Loucy (cell line): ENCODE measurements around the gene QPRT.
"Not testable (repeated sequence)": the region's sequence is repeated elsewhere in the genome, so short reads cannot be mapped to it uniquely, and the experiment has no call there.

Experiments used
- H2AFZ ChIP-seq: fragments of 200-600 bp; sonication (generic); 2 replicates; pipeline ENCODE4 v1.6.0; 2016; ENCODE audit warnings: antibody characterized with exemption, mild to moderate bottlenecking, low read length, moderate library complexity
- H3F3A ChIP-seq: fragments of 200-600 bp; 2 replicates; pipeline ENCODE4 v1.6.0; 2016; ENCODE audit warnings: antibody characterized with exemption, low read depth, mild to moderate bottlenecking
- H3K27me3 ChIP-seq: fragments of 200-600 bp; sonication (generic); 2 replicates; pipeline ENCODE4 v1.6.1; 2014; ENCODE audit warnings: low read length, mild to moderate bottlenecking; ENCODE audit not compliant: insufficient read depth, poor library complexity, severe bottlenecking
- H3K36me3 ChIP-seq: fragments of 200-600 bp; sonication (generic); 2 replicates; pipeline ENCODE4 v1.6.1; 2016; ENCODE audit warnings: low read length; ENCODE audit not compliant: insufficient read depth
- H3K4me1 ChIP-seq: fragments of 200-600 bp; sonication (generic); 2 replicates; pipeline ENCODE4 v1.5.1; 2014; ENCODE audit warnings: low read length, mild to moderate bottlenecking; ENCODE audit not compliant: insufficient read depth, poor library complexity, severe bottlenecking
- H3K4me2 ChIP-seq: fragments of 200-600 bp; sonication (generic); 2 replicates; pipeline ENCODE4 v1.6.0; 2014; ENCODE audit warnings: antibody characterized with exemption, low read length, low read depth, mild to moderate bottlenecking; ENCODE audit not compliant: poor library complexity, severe bottlenecking
- H3K4me3 ChIP-seq: fragments of 200-600 bp; sonication (generic); 2 replicates; pipeline ENCODE4 v1.5.1; 2014; ENCODE audit warnings: low read length, mild to moderate bottlenecking, mixed read lengths; ENCODE audit not compliant: poor library complexity, severe bottlenecking
- H3K79me2 ChIP-seq: fragments of 200-600 bp; sonication (generic); 2 replicates; pipeline ENCODE4 v1.6.1; 2014; ENCODE audit warnings: low read length; ENCODE audit not compliant: insufficient read depth
- H3K9ac ChIP-seq: fragments of 200-600 bp; sonication (generic); 2 replicates; pipeline ENCODE4 v1.6.0; 2014; ENCODE audit warnings: mild to moderate bottlenecking, low read depth, low read length, moderate library complexity; ENCODE audit not compliant: poor library complexity, severe bottlenecking
- H3K9me2 ChIP-seq: fragments of 200-600 bp; sonication (generic); replicated peaks from 2 replicates; pipeline ENCODE4 v1.6.1; 2016; ENCODE audit warnings: low read depth, low read length, mixed read lengths
- H3K9me3 ChIP-seq: fragments of 200-600 bp; sonication (generic); 2 replicates; pipeline ENCODE4 v1.6.1; 2014; ENCODE audit warnings: mild to moderate bottlenecking, antibody characterized with exemption, low read length, low read depth; ENCODE audit not compliant: insufficient read depth
- H4K20me1 ChIP-seq: fragments of 200-600 bp; sonication (generic); 2 replicates; pipeline ENCODE4 v1.6.0; 2014; ENCODE audit warnings: antibody characterized with exemption, low read length, mild to moderate bottlenecking; ENCODE audit not compliant: insufficient read depth, poor library complexity, severe bottlenecking
- CTCF ChIP-seq: fragments of 200-600 bp; sonication (generic); conservative IDR thresholded peaks from 2 replicates; pipeline ENCODE4 v1.5.1; 2014; ENCODE audit warnings: mild to moderate bottlenecking, antibody characterized with exemption, low read length
- EZH2phosphoT487 ChIP-seq: fragments of 200-600 bp; IDR thresholded peaks from 2 replicates; pipeline ENCODE4 v1.6.1; 2018; ENCODE audit warnings: antibody characterized with exemption, mild to moderate bottlenecking, moderate library complexity, borderline replicate concordance

The QPRT gene

GRCh38 chr16:29694384-29695195 is 15.6 kb downstream of the QPRT start:
- H3K9me3 ChIP-seq = no peaks in the 10 kb centered on the region
- H3K27me3 ChIP-seq = no peaks in the 10 kb centered on the region
- H3K9me2 ChIP-seq = no peaks in the 10 kb centered on the region
- H3K36me3 ChIP-seq = peaks cover 21% of the 10 kb centered on the region; the same call in 1 of the 2 replicates
- no peak overlapping the region for H3K9ac ChIP-seq
- H3K4me2 ChIP-seq = no peak overlapping the region
- H4K20me1 ChIP-seq = peaks cover 21% of the 10 kb centered on the region
- H3K4me1 ChIP-seq = peaks cover 5% of the 10 kb centered on the region
- TF ChIP-seq EZH2phosphoT487 (no peak), CTCF (no peak)
- no peaks in the 10 kb centered on the region; the same call in 1 of the 2 replicates for H3F3A ChIP-seq
- peaks cover 51% of the 10 kb centered on the region for H3K79me2 ChIP-seq
- H3K4me3 ChIP-seq = no peak overlapping the region
- H2AFZ ChIP-seq = no peak overlapping the region

- not testable (repeated sequence) for H3K4me2 ChIP-seq, H3K9me2 ChIP-seq, H3K4me3 ChIP-seq, H3K4me1 ChIP-seq, H3F3A ChIP-seq, H3K9ac ChIP-seq, H2AFZ ChIP-seq, H3K27me3 ChIP-seq, H3K9me3 ChIP-seq
- H3K36me3 ChIP-seq = peaks cover 21% of the 10 kb centered on the region; the same call in 1 of the 2 replicates
- H3K79me2 ChIP-seq = peaks cover 40% of the 10 kb centered on the region
- peaks cover 17% of the 10 kb centered on the region for H4K20me1 ChIP-seq
Measured at GRCh38 chr16:29695675-29696074, 16.7 kb downstream of the QPRT start.

GRCh38 chr16:29696881-29697331 is 17.9 kb downstream of the QPRT start:
- Histone ChIP-seq H4K20me1 (peaks cover 9% of the 10 kb centered on the region), H3F3A (no peaks in the 10 kb centered on the region), H3K27me3 (no peaks in the 10 kb centered on the region), H3K79me2 (peaks cover 28% of the 10 kb centered on the region), H3K9me2 (no peaks in the 10 kb centered on the region), H3K4me3 (no peak overlapping the region), H3K4me1 (peaks cover 9% of the 10 kb centered on the region), H3K9me3 (no peaks in the 10 kb centered on the region), H3K9ac (no peak overlapping the region), H3K4me2 (no peak overlapping the region), H2AFZ (no peak overlapping the region), H3K36me3 (peaks cover 21% of the 10 kb centered on the region; the same call in 1 of the 2 replicates)
- no peak for TF ChIP-seq CTCF

GRCh38 chr16:29697391-29697790 is 18.4 kb downstream of the QPRT start:
- Histone ChIP-seq H3F3A (no peaks in the 10 kb centered on the region), H3K4me1 (peaks cover 14% of the 10 kb centered on the region), H3K36me3 (peaks cover 21% of the 10 kb centered on the region; the same call in 1 of the 2 replicates), H3K79me2 (peaks cover 24% of the 10 kb centered on the region), H3K9ac (no peak overlapping the region), H3K27me3 (no peaks in the 10 kb centered on the region), H2AFZ (no peak overlapping the region), H3K9me3 (no peaks in the 10 kb centered on the region), H3K4me3 (no peak overlapping the region), H3K4me2 (no peak overlapping the region), H4K20me1 (peaks cover 8% of the 10 kb centered on the region), H3K9me2 (no peaks in the 10 kb centered on the region)
- TF ChIP-seq EZH2phosphoT487 = no peak
- TF ChIP-seq CTCF = no peak
